MCF 10A (cell line): ENCODE data around the gene IL20. TPM values are rescaled to one million over a fixed set of nuclear protein-coding genes. Genes with fewer than 3 reads are reported as not detected.

ENCODE experiments used
- BruUV-seq: library from RNA; stranded (reverse); fragments of 400-500 nt; replicated peaks from 2 replicates; lab custom pipeline; 2021; lab: Mats Ljungman, UMichigan
- CTCF ChIA-PET: fragments of 300-600 bp; sonication (Branson Sonifier 250); formaldehyde crosslinking; extraction: SDS; loops from one replicate; lab custom pipeline; 2021; ENCODE audit warnings: antibody characterized with exemption, inconsistent platforms; lab: Yijun Ruan, JAX
- POLR2A ChIA-PET: fragments of 300-600, 350-650 bp; sonication (Branson Sonifier 250); formaldehyde crosslinking; extraction: SDS; loops from one replicate; lab custom pipeline; 2020; ENCODE audit warnings: antibody characterized with exemption, inconsistent platforms; lab: Yijun Ruan, JAX
- DNase-seq: peaks from one replicate; pipeline ENCODE4 v3.0.0-alpha.2; 2018; ENCODE audit not compliant: unreplicated experiment
- H3K27ac Mint-ChIP-seq: one replicate; pipeline ENCODE4 v1.8.0; 2022; ENCODE audit warnings: mild to moderate bottlenecking, low read depth, mixed read lengths; ENCODE audit not compliant: unreplicated experiment
- H3K27me3 Mint-ChIP-seq: one replicate; pipeline ENCODE4 v1.8.0; 2022; ENCODE audit warnings: mixed read lengths; ENCODE audit not compliant: insufficient read depth, unreplicated experiment
- H3K36me3 Mint-ChIP-seq: one replicate; pipeline ENCODE4 v1.8.0; 2022; ENCODE audit warnings: mild to moderate bottlenecking, moderate library complexity, mixed read lengths; ENCODE audit not compliant: insufficient read depth, unreplicated experiment
- H3K4me1 Mint-ChIP-seq: one replicate; pipeline ENCODE4 v1.8.0; 2022; ENCODE audit warnings: mixed read lengths; ENCODE audit not compliant: insufficient read depth, unreplicated experiment
- H3K4me3 Mint-ChIP-seq: one replicate; pipeline ENCODE4 v1.8.0; 2022; ENCODE audit warnings: mild to moderate bottlenecking, moderate library complexity, mixed read lengths; ENCODE audit not compliant: unreplicated experiment
- H3K9me3 Mint-ChIP-seq: one replicate; pipeline ENCODE4 v1.8.0; 2022; ENCODE audit warnings: mixed read lengths; ENCODE audit not compliant: unreplicated experiment
- CTCF ChIP-seq: fragments of 200-600 bp; IDR thresholded peaks from one replicate; pipeline ENCODE4 v1.8.0; 2022; ENCODE audit warnings: antibody characterized with exemption, mild to moderate bottlenecking; ENCODE audit not compliant: unreplicated experiment
- intact Hi-C: fragments of 100-400 bp; cut with micrococcal nuclease; formaldehyde crosslinking; loops from 2 replicates; pipeline ENCODE4 v1.14.1; 2022
- total RNA-seq: library from RNA; stranded (reverse); gene quantifications from 2 replicates; pipeline ENCODE4 v1.2.3, GENCODE V29; 2022

The IL20 gene
- total RNA-seq, 1 experiment from 2014 or later = not detected

- TF ChIP-seq CTCF = no peak
- DNase-seq = no peak
- Mint-ChIP-seq H3K9me3 (no peaks in the 10 kb centered on the region), H3K27ac (no peak overlapping the region), H3K4me1 (peaks cover 60% of the 10 kb centered on the region), H3K27me3 (peaks cover 7% of the 10 kb centered on the region), H3K36me3 (no peaks in the 10 kb centered on the region), H3K4me3 (peak overlapping the region; percentile 43)
- ChIA-PET POLR2A (interaction anchor here (1.9 to 8.1 kb wide), 11 partner anchors 13 to 273 kb away, joined by 7 to 271 read pairs (median 15); partner anchors contain the start of genes C1orf116, DYRK3, IL20 and IL24), CTCF (interaction anchor here (1.1 to 6.1 kb wide), 28 partner anchors 9 to 299 kb away, joined by 3 to 89 read pairs (median 19); partner anchors contain the start of genes C1orf116, DYRK3, IL20 and IL24)
- intact Hi-C loops = no loop called here
- no TSS peak for BruUV-seq
These were observed 42.6 kb downstream of the IL20 start for GRCh38 chr1:206908038-206908437.

- peak overlapping the region; percentile 68 for H3K4me3 Mint-ChIP-seq
- POLR2A ChIA-PET = interaction anchor here (0.6 to 8.1 kb wide), 41 partner anchors 14 to 402 kb away, joined by 3 to 271 read pairs (median 5); partner anchors contain the start of genes C1orf116, DYRK3, EIF2D and IL20
- H3K4me1 Mint-ChIP-seq = peaks cover 49% of the 10 kb centered on the region
- intact Hi-C loops = loop anchor here (1.0 kb wide), 1 partner anchor 19 kb away; no protein-coding TSS in a partner anchor
- no TSS peak for BruUV-seq
- peak overlapping the region; percentile 76 for H3K27ac Mint-ChIP-seq
- H3K9me3 Mint-ChIP-seq = no peaks in the 10 kb centered on the region
- no peaks in the 10 kb centered on the region for H3K36me3 Mint-ChIP-seq
- peak; percentile 98 for DNase-seq
- TF ChIP-seq CTCF = no peak
- H3K27me3 Mint-ChIP-seq = peaks cover 20% of the 10 kb centered on the region
- CTCF ChIA-PET = interaction anchor here (0.6 to 6.1 kb wide), 66 partner anchors 9 to 590 kb away, joined by 3 to 89 read pairs (median 5); partner anchors contain the start of genes C1orf116, DYRK3, EIF2D and FCAMR
These were observed 43.9 kb downstream of the IL20 start for GRCh38 chr1:206909161-206909882.

GRCh38 chr1:206909883-206910318 lies 44.5 kb downstream of the IL20 start:
- POLR2A ChIA-PET = interaction anchor here (0.6 to 8.1 kb wide), 35 partner anchors 14 to 298 kb away, joined by 3 to 271 read pairs (median 7); partner anchors contain the start of genes C1orf116, DYRK3, EIF2D and IL20
- Mint-ChIP-seq H3K4me3 (peak overlapping the region; percentile 68), H3K27me3 (peaks cover 25% of the 10 kb centered on the region), H3K4me1 (peaks cover 43% of the 10 kb centered on the region), H3K9me3 (no peaks in the 10 kb centered on the region), H3K36me3 (no peaks in the 10 kb centered on the region), H3K27ac (peak overlapping the region; percentile 37)
- intact Hi-C loops = loop anchor here (1.0 to 10.0 kb wide), 5 partner anchors 20 to 495 kb away; partner anchors contain the start of genes MAPKAPK2, PFKFB2 and YOD1
- no peak for DNase-seq
- TSS peak; percentile 61 for BruUV-seq
- CTCF ChIA-PET = interaction anchor here (0.6 to 6.1 kb wide), 56 partner anchors 9 to 590 kb away, joined by 3 to 89 read pairs (median 5); partner anchors contain the start of genes C1orf116, DYRK3, FCAMR and IL20
- no peak for TF ChIP-seq CTCF
